ENCODE measurements around the gene RNF148.
"Not testable (repeated sequence)": the region's sequence is repeated elsewhere in the genome, so short reads cannot be mapped to it uniquely, and the experiment has no call there.

RNF148 gene

DNA sequence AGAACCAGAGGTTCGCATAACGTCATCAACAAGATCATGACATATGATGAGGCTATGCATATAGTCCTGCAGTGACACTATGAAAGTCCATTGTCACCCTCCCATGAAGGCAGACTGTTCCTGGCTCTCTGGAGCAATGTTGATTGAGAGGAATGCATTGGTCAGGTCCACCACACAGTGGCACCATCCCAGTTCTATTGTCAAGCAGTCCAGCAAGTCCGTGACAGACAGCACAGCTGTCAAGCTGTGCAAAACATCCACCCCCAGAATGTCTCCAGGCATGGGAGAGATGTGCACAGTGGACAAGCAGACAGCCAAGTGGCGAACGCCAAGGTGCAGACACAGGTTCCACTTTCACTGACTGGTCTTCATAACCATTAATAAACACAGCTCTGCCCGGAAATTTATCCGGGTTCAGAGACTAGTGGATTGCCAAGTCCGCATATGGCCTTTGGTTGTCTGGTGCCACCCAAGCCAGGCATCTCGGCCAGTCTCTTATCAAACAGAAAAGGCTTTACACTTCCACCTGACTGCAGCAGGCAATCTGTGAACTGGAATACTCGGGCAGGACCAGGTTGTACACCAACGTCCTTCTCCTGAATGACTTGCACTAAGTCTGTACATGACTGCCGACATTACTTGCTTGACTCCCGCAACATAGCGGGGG is 11.0 kb downstream of the RNF148 start:
- in situ Hi-C loops (cut with HindIII; ENCODE audit: low sequenced_read_pairs), result no loop called here

- in situ Hi-C loops (cut with HindIII; ENCODE audit: low sequenced_read_pairs), result no loop called here
Measured at GRCh38 chr7:122689346-122690109, 13.2 kb downstream of the RNF148 start.

DNA sequence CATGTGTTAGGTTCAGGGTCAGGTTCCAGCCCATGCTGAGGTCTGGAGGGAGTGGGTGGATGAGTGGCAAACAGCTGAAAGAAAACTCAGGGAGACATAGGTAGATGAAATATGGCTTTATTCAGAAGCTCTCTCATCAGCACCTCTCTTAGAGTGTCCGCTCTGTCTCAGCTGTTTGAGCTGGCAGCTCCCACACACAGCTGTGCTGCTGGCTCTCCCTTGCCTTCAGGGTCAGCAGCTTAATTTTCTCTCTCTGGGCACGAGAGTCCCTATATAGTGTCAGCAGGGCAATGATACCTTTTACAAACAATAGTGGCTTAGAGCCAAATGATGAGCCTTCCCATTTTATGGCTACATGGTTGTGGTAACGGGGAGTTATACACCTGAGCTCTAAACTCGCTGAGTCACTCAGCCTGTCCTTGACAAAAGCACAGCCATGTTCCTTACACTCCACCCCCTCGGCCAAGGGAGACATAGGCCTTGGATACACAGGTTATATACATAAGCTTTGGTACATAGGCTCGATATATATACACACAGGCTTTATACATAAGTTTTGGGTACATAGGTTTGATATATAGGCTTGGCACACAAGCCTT is 14.2 kb downstream of the RNF148 start:
- in situ Hi-C loops (cut with HindIII; ENCODE audit: low sequenced_read_pairs), result no loop called here

DNA sequence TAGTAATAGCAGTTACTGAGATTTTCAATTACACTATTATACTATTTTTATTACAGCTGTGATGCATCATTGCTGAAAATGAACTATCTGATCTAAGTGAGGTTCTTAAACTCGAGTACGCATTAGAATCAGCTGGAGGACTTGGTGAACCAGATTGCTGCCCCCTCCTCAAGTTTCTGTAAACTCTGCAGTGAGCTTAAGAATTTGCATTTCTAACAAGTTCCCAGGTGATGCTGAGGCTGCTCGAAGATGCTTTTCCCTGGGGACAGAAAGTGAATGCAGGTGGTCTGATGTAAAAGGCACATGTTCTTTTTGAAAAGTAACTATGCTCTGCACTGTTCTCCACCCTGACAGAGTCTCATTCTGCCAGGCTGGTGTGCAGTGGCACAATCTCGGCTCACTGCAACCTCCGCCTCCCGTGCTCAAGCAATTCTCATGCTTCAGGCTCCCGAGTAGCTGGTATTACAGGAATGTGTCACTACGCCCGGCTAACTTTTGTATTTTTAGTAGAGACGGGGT is 16.3 kb downstream of the RNF148 start:
- in situ Hi-C loops (cut with HindIII; ENCODE audit: low sequenced_read_pairs), result no loop called here

DNA sequence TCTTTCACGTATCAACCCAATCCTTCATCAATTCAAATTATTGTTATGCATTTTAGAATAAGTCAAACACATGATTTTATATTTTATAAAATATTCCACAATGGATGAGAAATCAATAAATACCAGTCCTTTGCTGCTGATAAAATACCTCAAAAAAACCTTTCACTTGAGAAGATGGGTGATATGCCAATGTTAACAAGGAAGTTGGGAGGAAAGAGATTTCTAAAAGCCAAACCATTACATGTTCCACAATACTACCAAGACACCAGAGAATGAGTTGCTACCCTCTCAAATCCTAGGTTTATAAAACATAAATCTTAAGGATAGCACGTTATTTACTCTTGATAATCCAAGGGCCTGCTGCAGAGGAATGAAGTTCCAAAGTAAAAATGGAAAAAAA is 18.2 kb downstream of the RNF148 start:
- in situ Hi-C loops (cut with HindIII; ENCODE audit: low sequenced_read_pairs), result no loop called here

DNA sequence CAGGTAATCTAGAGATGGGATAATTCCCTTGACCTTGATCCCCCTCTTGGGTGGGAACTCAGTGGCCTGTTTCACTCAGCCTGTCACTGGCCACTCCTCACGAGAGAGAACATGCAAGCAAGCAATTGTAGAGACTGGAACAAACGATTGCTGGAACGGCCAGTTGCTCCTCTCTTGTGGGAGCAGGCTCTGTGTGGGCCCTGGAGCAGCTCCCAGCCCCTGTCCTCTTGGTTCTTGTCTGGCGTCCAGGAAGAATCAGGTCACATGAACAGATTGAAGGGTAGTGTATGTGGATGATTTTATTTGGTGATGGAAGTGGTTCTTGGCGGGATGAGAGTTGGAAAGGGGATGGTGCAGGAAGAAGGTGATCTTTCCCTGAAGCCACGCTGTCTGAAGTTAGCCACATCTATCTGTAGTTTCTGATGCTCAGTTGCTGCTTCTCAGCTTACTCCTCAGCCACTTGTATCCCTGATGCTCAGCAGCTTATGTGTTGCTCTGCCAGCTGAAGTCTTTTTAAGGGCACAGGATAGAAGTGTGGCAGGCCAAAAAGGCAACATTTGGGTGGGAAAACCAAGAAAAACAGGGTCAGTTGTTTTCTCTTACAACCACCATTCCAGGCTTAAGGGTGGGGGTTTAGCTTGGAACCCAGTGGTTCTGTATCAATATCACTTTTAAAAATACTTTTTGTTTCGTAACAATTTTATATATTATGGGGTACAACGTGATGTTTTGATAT is 19.7 kb downstream of the RNF148 start:
- in situ Hi-C loops (cut with HindIII; ENCODE audit: low sequenced_read_pairs), result no loop called here

DNA sequence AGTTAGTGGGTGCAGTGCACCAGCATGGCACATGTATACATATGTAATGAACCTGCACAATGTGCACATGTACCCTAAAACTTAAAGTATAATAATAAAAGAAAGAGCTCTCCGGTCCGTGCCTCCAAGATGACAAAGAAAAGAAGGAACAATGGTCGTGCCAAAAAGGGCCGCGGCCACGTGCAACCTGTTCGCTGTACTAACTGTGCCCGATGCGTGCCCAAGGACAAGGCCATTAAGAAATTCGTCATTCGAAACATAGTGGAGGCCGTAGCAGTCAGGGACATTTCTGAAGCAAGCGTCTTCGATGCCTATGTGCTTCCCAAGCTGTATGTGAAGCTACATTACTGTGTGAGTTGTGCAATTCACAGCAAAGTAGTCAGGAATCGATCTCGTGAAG is 21.5 kb downstream of the RNF148 start:
- in situ Hi-C loops (cut with HindIII; ENCODE audit: low sequenced_read_pairs), result not testable (repeated sequence)

- in situ Hi-C loops (cut with HindIII; ENCODE audit: low sequenced_read_pairs), result no loop called here
Measured at GRCh38 chr7:122679813-122680212, 22.9 kb downstream of the RNF148 start.

DNA sequence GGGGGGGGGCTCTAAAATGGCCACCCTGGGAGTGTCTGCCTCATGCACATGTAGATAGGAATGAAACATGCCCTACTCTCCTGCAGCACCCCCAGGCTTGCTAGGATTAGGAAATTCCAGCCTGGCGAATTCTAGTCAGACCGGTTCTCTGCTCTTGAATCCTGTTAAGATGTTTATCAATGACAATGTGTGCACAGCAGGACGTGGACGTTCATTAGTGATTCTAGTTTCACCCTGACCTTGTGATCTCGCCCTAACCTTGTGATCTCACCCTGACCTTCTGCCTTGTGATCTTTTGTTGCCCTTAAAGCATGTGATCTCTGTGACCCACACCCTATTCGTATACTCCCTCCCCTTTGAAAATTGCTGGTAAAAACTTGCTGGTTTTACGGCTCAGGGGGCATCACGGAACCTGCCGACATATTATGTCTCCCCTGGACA is 23.4 kb downstream of the RNF148 start:
- in situ Hi-C loops (cut with HindIII; ENCODE audit: low sequenced_read_pairs), result not testable (repeated sequence)

DNA sequence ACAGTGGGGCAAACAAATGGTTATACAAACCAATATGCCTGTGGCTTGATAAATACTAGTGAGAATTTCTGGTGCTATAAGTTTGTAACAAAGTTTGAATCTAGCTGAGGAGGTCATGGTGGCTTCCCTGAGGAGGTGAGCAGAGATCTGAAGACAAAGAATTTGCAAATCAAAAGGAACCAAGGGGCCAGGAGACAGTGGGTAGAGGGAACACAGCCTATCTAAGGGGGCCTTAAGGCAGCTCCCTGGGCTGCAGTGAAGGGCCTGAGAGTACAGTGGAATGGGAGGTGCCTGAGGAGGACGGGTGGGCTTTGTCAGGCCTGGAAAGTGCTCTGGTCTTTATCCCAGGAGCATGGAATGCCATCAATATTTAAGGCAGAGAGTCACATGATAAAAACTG is 25.6 kb downstream of the RNF148 start:
- in situ Hi-C loops (cut with HindIII; ENCODE audit: low sequenced_read_pairs), result no loop called here

DNA sequence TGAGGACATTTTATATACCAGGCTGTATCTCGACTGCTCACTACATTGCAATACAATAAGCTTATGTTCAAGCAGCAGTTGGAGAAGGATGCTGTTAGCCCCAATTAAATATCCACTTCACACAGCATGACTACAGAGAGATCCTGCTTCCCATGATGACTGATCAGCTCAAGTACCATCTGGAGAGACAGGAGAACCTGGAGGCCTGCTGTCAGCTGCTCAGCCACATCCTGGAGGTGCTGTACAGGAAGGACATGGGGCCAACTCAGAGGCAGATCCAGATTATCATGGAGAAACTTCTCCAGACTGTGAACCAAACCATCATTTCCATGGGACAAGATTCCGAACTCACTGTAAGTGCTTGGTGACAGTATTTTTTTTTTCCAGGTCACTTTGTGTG is 26.3 kb downstream of the RNF148 start:
- in situ Hi-C loops (cut with HindIII; ENCODE audit: low sequenced_read_pairs), result no loop called here

GRCh38 chr7:122675621-122676020 is 27.1 kb downstream of the RNF148 start:
- in situ Hi-C loops (cut with HindIII; ENCODE audit: low sequenced_read_pairs), result no loop called here

- in situ Hi-C loops (cut with HindIII; ENCODE audit: low sequenced_read_pairs), result no loop called here
Measured at GRCh38 chr7:122675011-122675410, 27.7 kb downstream of the RNF148 start.

DNA sequence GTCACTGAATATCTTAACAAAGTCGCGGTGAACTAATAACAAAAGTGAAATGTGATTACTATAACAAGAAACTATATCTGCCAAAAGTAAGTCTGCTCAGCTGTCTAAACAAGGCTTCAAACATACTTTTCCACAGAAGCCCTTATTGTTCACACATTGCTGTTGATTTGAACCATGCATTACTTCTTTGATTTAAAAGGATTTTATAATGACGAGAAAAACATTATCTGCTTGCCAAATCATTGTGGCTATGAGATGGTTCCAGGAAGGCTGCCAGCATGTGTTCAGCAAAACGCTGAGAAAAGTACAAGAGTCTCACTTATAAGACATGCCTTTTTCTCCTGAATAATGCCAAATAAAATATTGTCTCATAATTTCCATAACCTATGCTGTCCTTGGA is 28.2 kb downstream of the RNF148 start:
- in situ Hi-C loops (cut with HindIII; ENCODE audit: low sequenced_read_pairs), result no loop called here

GRCh38 chr7:122673951-122674350 is 28.8 kb downstream of the RNF148 start:
- in situ Hi-C loops (cut with HindIII; ENCODE audit: low sequenced_read_pairs), result no loop called here

GRCh38 chr7:122672536-122672935 is 30.2 kb downstream of the RNF148 start:
- in situ Hi-C loops (cut with HindIII; ENCODE audit: low sequenced_read_pairs), result no loop called here

- in situ Hi-C loops (cut with HindIII; ENCODE audit: low sequenced_read_pairs), result no loop called here
Measured at GRCh38 chr7:122663733-122664132, 39.0 kb downstream of the RNF148 start.

DNA sequence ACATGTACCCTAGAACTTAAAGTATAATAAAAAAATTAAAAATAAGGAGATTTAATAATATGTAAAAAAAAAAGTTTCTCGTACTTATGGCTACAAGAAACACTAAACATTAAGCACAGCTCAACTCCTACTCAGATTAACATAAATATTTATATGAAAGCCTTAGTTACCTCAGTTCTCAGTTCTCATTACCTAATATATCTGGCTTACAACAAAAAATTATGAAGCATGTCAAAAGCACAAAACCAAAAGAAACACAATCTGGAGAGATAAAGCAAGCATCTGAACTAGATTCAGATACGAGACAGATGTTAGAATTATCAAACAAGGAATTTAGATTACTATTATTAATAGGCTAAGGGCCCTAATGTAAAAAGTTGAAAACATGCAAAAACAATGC is 43.9 kb downstream of the RNF148 start:
- in situ Hi-C loops (cut with HindIII; ENCODE audit: low sequenced_read_pairs), result no loop called here

DNA sequence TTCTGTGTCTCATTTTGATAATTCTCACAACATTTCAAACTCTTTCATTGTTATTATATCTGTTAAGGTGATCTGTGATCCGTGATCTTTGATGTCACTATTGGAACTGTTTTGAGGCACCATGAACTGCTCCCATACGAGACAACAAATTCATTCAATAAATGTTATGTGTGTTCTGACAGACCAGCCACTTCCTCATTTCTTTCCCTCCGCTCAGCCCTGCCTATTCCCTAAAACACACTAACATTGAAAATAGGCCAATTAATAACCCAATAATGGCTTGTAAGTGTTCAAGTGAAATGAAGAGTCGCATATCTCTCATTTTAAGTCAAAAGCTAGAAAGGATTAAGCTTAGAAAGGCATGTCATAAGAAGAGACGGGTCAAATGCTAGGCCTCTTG is 49.0 kb downstream of the RNF148 start:
- in situ Hi-C loops (cut with HindIII; ENCODE audit: low sequenced_read_pairs), result no loop called here

DNA sequence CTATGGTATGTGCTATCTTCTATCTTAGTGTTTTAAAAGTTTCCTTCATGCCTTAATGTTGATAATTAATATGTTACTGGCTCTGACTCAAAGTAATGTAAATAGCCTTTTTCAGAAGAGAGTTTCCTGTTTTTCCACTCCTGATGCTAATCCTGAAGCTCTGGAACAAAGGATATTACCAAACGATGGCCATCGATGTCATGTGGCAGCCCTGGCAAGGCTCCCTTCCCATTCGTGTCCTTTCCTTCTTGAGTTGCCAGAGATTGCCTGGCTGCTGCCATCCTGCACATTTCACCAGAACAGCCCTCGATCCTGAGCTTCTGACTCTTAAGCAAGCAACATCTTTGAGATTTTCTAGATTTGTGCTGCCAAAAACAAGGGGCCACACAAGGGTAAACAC is 49.8 kb downstream of the RNF148 start:
- in situ Hi-C loops (cut with HindIII; ENCODE audit: low sequenced_read_pairs), result no loop called here

All from DLD1 (cell line).